ENCODE data around the gene HOXA5. TPM values are rescaled to one million over a fixed set of nuclear protein-coding genes. Genes with fewer than 3 reads are reported as not detected.

Gene HOXA5
- total RNA-seq, 1 donor from 2014 or later = not detected

DNA sequence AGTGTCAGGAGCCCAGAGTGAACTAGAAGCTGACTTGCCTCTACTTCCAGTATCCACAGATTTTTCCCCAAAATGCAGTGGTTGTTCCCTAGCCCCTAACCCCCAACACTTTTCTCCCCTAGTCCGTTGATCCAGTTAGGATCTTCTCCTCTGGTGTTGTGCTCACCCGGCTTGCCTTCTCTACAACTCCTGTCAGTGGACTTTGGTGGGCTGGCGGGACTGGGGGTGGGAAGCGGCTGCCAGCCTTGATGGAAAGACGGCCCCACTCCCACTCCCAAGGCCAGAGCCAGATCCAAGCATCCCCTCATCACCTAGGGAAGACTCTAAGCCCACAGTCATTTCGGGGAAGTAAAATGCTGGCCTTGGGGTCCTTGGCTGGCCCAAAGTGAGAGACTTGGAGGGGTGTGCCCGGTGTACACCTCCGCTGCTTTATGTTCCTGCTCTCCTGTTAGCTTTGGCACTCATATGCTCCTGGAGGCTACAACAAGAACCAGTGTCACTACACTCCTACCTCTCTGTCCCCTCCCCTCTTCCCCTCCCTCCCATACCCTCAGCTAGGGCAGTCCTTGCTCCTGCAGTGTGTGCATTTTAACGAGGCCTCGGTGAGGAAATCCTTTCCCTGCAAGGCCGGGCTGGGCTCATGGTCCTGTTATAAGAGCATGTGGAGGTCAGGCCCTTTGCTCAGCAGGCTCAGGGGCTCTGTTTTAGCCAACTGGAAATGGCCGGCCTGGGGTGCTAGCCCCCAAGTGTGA, 31.6 kb upstream of the HOXA5 start:
- TF ChIP-seq CTCF (IDR thresholded peaks at IDR 0.05; ENCODE audit: partially characterized antibody, unreplicated experiment) = no peak
- H3K9me3 Mint-ChIP-seq (ENCODE audit: unreplicated experiment) = peaks cover 12% of the 10 kb centered on the region
- no peak overlapping the region for H3K27ac Mint-ChIP-seq (ENCODE audit: unreplicated experiment)
- peaks cover 4% of the 10 kb centered on the region for H3K36me3 Mint-ChIP-seq (ENCODE audit: unreplicated experiment)
- peak; percentile 10 for DNase-seq
- peaks cover 43% of the 10 kb centered on the region for H3K27me3 Mint-ChIP-seq (ENCODE audit: unreplicated experiment)
- H3K4me3 Mint-ChIP-seq (ENCODE audit: unreplicated experiment) = no peak overlapping the region
- no peaks in the 10 kb centered on the region for H3K4me1 Mint-ChIP-seq (ENCODE audit: low read depth, unreplicated experiment)

GRCh38 chr7:27173956-27174873, 30.7 kb upstream of the HOXA5 start, which contains the start of gene HOXA10:
Gene HOXA10, minus strand, starts transcription at chr7:27174320. Its CDS starts 14 bp downstream, at chr7:27174306.
- Mint-ChIP-seq H3K4me1 (ENCODE audit: low read depth, unreplicated experiment) (no peaks in the 10 kb centered on the region), H3K27ac (ENCODE audit: unreplicated experiment) (no peak within 1 kb of the TSS), H3K9me3 (ENCODE audit: unreplicated experiment) (peaks cover 6% of the 10 kb centered on the region), H3K27me3 (ENCODE audit: unreplicated experiment) (peaks cover 37% of the 10 kb centered on the region), H3K36me3 (ENCODE audit: unreplicated experiment) (peaks cover 4% of the 10 kb centered on the region), H3K4me3 (ENCODE audit: unreplicated experiment) (no peak within 1 kb of the TSS)
- DNase-seq = peak; percentile 19
- no peak for TF ChIP-seq CTCF (IDR thresholded peaks at IDR 0.05; ENCODE audit: partially characterized antibody, unreplicated experiment)

- peaks cover 6% of the 10 kb centered on the region for H3K9me3 Mint-ChIP-seq (ENCODE audit: unreplicated experiment)
These were observed 30.1 kb upstream of the HOXA5 start for GRCh38 chr7:27173511-27173955.

DNA sequence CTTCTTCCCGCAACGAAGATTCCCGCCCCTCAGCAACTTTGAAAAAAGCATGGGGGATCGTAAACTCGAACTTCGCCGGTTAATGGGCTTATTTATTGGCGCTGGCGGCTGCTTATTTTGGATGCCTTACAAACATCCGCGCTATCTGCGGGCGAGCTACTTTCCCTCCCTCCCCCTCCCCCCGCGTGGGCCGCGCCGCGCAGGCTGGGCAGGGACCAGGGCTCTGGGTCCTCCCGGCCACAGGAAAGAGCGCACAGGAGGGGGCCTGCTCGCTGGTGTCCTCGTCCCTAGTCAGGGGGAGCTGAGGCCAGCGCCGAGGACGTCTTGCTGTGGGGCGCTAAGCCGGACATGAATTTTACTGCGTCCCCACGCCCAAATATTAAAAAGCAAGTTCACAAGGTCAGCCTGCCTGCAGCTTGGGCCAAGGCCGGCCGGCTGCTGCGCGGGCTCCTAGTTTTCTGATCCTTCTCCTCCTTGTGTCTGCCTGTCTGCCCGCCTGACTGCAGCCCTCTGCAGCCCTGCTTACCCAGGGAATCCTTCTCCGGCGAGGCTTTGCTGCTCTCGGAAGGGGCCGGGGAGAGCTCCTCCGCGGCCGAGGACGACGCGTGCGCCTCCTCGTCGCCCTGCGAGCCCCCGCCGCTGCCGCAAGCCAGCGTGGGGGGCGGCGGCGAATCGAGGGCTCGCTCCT, 29.5 kb upstream of the HOXA5 start:
- Mint-ChIP-seq H3K4me1 (ENCODE audit: low read depth, unreplicated experiment) (no peaks in the 10 kb centered on the region), H3K27ac (ENCODE audit: unreplicated experiment) (no peak overlapping the region), H3K9me3 (ENCODE audit: unreplicated experiment) (peaks cover 6% of the 10 kb centered on the region), H3K36me3 (ENCODE audit: unreplicated experiment) (peaks cover 4% of the 10 kb centered on the region), H3K4me3 (ENCODE audit: unreplicated experiment) (no peak overlapping the region), H3K27me3 (ENCODE audit: unreplicated experiment) (peaks cover 41% of the 10 kb centered on the region)
- peak; percentile 50 for DNase-seq
- TF ChIP-seq CTCF (IDR thresholded peaks at IDR 0.05; ENCODE audit: partially characterized antibody, unreplicated experiment) = no peak

More at GRCh38 chr7:27173511-27173955, 30.1 kb upstream of the HOXA5 start:
- no peak for TF ChIP-seq CTCF (IDR thresholded peaks at IDR 0.05; ENCODE audit: partially characterized antibody, unreplicated experiment)
- H3K27ac Mint-ChIP-seq (ENCODE audit: unreplicated experiment) = no peak overlapping the region
- peaks cover 4% of the 10 kb centered on the region for H3K36me3 Mint-ChIP-seq (ENCODE audit: unreplicated experiment)
- peak; percentile 18 for DNase-seq
- H3K4me3 Mint-ChIP-seq (ENCODE audit: unreplicated experiment) = no peak overlapping the region
- no peaks in the 10 kb centered on the region for H3K4me1 Mint-ChIP-seq (ENCODE audit: low read depth, unreplicated experiment)
- peaks cover 38% of the 10 kb centered on the region for H3K27me3 Mint-ChIP-seq (ENCODE audit: unreplicated experiment)

All from glutamatergic neuron (in vitro differentiated cells).